NCI-H226 (cell line): ENCODE data around the gene DISP2.

ENCODE experiments used
- DNase-seq: peaks from one replicate; pipeline ENCODE4 v3.0.0-alpha.2; 2015

Gene DISP2

GRCh38 chr15:40357723-40358470 lies at the start of gene DISP2:
DISP2 (plus strand) TSS chr15:40358219; CDS start chr15:40358322, 103 bp downstream.
- DNase-seq: no peak

GRCh38 chr15:40309344-40309862 lies 48.6 kb upstream of the DISP2 start:
- no peak for DNase-seq

GRCh38 chr15:40310001-40310959 lies 47.7 kb upstream of the DISP2 start:
- no peak for DNase-seq

- no peak for DNase-seq
These were observed 47.0 kb upstream of the DISP2 start for GRCh38 chr15:40310993-40311392.

- DNase-seq: no peak
These were observed 45.5 kb upstream of the DISP2 start for GRCh38 chr15:40312370-40313158.

- DNase-seq: no peak
These were observed 44.3 kb upstream of the DISP2 start for GRCh38 chr15:40313531-40314398.

GRCh38 chr15:40314723-40315276 lies 43.2 kb upstream of the DISP2 start:
- peak; percentile 81 for DNase-seq

- no peak for DNase-seq
These were observed 41.1 kb upstream of the DISP2 start for GRCh38 chr15:40316931-40317330.

GRCh38 chr15:40317580-40317979 lies 40.4 kb upstream of the DISP2 start:
- DNase-seq: no peak

GRCh38 chr15:40320409-40320808 lies 37.6 kb upstream of the DISP2 start:
- no peak for DNase-seq

- no peak for DNase-seq
These were observed 37.1 kb upstream of the DISP2 start for GRCh38 chr15:40320931-40321371.

GRCh38 chr15:40322531-40323238 lies 35.3 kb upstream of the DISP2 start:
- DNase-seq: no peak

- DNase-seq: peak; percentile 68
These were observed 34.6 kb upstream of the DISP2 start, which contains the start of gene INAFM2 for GRCh38 chr15:40323239-40323952. INAFM2 (plus strand) TSS chr15:40323692; CDS start chr15:40324056, 364 bp downstream.

- DNase-seq: no peak
These were observed 33.8 kb upstream of the DISP2 start for GRCh38 chr15:40323953-40324937.

GRCh38 chr15:40325188-40325587 lies 32.8 kb upstream of the DISP2 start:
- DNase-seq: no peak

GRCh38 chr15:40325700-40326099 lies 32.3 kb upstream of the DISP2 start:
- DNase-seq: no peak

- DNase-seq: no peak
These were observed 30.6 kb upstream of the DISP2 start for GRCh38 chr15:40327457-40327856.

GRCh38 chr15:40328176-40328575 lies 29.8 kb upstream of the DISP2 start:
- DNase-seq: no peak

- DNase-seq: no peak
These were observed 29.3 kb upstream of the DISP2 start for GRCh38 chr15:40328751-40329150.
